Ureter (tissue), 1 donor: ENCODE measurements around the gene SUZ12. TPM values are rescaled to one million over a fixed set of nuclear protein-coding genes. Genes with fewer than 3 reads are reported as not detected.
"Not testable (repeated sequence)": the region's sequence is repeated elsewhere in the genome, so short reads cannot be mapped to it uniquely, and the experiment has no call there.

Experiments used
- DNase-seq: peaks from one replicate; pipeline ENCODE4 v3.0.0-alpha.2; 2020; ENCODE audit warnings: low spot score
- total RNA-seq: library from RNA; stranded (reverse); gene quantifications from one replicate; pipeline ENCODE4 v1.2.4, GENCODE V29; 2023
- donor health status: DM: yes; HTN: yes; CAD: no.

The SUZ12 gene
- total RNA-seq, 1 donor from 2014 or later, result 25.9 TPM

- not testable (repeated sequence) for DNase-seq
Observed at GRCh38 chr17:31951953-31952352, 15.1 kb downstream of the SUZ12 start.

DNA sequence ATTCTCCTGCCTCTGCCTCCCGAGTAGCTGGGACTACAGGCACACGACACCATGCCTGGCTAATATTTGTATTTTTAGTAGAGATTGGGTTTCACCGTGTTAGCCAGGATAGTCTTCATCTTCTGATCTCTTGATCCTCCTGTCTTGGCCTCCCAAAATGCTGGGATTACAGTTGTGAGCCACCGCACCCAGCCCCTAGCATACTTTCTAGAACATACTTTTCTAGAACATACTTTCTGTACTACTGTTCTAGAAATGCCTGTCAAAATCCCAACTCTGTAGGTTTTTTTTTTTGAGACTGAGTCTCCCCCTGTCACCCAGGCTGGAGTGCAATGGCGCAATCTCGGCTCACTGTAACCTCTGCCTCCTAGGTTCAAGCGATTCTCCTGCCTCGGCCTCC lies 27.3 kb downstream of the SUZ12 start:
- DNase-seq, result not testable (repeated sequence)

GRCh38 chr17:31967648-31968047 lies 30.8 kb downstream of the SUZ12 start:
- no peak for DNase-seq

- not testable (repeated sequence) for DNase-seq
Observed at GRCh38 chr17:31970416-31970815, 33.6 kb downstream of the SUZ12 start.

GRCh38 chr17:31974269-31975071 lies 37.7 kb downstream of the SUZ12 start:
- DNase-seq, result not testable (repeated sequence)

GRCh38 chr17:31975391-31975790 lies 38.6 kb downstream of the SUZ12 start:
- DNase-seq, result not testable (repeated sequence)

DNA sequence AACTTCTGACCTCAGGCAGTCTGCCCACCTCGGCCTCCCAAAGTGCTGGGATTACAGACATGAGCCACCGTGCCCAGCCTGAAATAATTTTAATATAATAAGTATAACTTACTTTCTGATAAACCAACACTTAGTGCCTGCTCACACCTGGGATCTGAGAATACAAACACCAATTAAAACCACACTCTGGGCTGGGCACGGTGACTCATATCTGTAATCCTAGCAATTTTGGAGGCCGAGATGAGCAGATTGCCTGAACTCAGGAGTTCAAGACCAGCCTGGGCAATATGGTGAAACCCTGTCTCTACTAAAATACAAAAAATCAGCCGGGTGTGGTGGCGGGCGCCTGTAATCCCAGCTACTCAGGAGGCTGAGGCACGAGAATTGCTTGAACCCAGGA lies 55.0 kb downstream of the SUZ12 start:
- DNase-seq, result not testable (repeated sequence)

GRCh38 chr17:31997005-31997404 lies 60.2 kb downstream of the SUZ12 start:
- DNase-seq, result no peak

DNA sequence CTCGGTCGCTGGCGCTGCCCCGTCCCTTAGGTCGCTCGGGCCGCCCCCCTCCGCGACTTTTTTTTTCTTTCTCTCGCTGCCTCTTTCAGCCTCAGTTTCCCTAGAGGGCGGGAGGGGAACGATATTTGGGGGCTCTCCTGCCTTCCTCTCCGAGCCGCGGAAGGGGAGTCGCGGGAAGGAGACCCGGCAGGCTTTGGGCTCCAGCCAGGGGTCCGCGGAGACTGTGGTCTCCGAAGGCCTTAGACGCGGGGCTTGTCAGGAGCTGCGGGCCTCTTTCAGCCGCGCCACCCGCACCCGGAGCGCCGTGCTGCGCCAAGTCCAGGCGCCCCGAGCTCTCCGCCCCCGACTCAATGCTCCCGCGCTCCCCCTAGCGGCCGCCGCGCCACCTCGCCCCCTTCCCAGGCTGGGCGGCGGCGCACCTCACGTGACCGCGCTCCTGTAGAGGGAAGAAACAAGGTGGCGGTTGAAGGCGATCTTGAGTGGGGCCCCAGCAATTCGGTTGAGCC lies 70.2 kb downstream of the SUZ12 start, which contains the start of gene LRRC37B:
Gene LRRC37B (plus strand): TSS at position 427 of the 506 bp plus-strand sequence. CDS start 14,010 bp downstream, outside the sequence.
- peak; percentile 92 for DNase-seq

DNA sequence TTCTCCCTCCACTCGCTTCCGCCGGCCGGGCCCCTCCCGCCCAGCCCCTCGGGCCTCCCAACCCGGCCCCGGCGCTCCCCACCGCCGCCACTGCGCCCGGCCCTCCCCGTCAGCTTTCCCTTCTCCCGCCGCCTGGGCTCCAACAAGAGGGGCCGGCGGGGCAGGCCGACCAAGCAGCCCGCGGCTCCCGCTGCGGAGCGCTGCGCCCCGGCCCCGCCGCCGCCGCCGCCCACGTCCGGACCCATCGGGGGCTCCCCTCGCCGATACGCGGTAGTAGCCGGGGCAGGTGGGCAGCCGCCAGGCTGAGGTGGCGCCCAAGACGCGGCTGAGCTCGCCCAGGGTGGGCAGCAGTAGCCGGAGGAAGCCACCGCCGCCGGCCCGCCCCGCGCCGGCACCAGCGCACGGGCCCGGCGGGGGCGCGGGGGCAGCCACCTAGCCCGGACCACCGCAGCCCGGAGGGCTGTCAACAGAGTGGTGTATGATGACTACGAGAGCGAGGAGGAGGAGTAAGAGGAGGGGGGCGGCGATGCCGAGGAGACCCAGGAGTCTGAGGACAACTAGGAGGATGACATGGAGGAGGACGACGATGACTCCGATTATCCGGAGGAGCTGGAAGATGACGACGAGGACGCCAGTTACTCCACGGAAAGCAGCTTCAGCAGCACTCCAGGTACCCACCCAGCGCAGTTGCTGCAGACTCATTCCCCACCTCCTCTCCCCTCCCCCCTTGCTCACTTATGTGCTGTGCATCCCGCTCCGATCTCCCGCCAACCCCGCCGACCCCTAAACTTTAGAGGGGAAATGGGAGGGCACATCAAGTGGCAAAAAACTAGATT lies 70.9 kb downstream of the SUZ12 start:
- peak; percentile 51 for DNase-seq

DNA sequence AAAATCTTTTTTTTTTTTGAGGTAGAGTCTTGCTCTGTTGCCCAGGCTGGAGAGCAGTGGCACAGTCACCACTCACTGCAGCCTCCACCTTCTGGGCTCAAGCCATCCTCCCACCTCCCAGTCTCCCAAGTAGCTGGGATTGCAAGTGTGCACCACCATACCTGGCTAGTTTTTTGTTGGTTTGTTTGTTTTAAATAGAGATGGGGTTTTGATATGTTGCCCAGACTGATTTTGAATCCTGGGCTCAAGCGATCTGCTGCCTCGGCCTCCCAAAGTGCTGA lies 72.4 kb downstream of the SUZ12 start:
- no peak for DNase-seq

- DNase-seq, result no peak
Observed at GRCh38 chr17:32010114-32010513, 73.3 kb downstream of the SUZ12 start.

GRCh38 chr17:32015245-32016013 lies 78.6 kb downstream of the SUZ12 start:
- DNase-seq, result no peak

DNA sequence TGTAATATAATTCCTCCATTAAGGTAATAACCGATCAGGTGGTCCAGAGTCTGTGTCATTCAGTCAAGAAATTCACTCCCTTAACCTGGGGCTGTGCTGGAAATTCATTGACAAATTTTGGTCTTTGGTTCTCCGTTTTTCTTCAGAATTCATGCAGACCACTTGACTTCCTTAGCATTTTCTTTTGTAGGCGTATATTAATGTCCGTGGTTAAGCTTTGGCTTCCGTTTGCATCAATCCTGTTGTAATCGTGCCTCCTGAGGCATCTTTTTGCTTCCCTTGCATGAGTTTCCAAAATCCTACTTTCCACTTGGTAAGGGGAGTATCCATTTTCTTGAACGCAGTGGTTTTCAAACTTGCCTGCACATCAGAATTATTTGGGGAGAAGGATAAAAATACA lies 79.4 kb downstream of the SUZ12 start:
- DNase-seq, result no peak

GRCh38 chr17:32019228-32019627 lies 82.4 kb downstream of the SUZ12 start:
- no peak for DNase-seq

GRCh38 chr17:32020943-32021614 lies 84.3 kb downstream of the SUZ12 start:
- no peak for DNase-seq

DNA sequence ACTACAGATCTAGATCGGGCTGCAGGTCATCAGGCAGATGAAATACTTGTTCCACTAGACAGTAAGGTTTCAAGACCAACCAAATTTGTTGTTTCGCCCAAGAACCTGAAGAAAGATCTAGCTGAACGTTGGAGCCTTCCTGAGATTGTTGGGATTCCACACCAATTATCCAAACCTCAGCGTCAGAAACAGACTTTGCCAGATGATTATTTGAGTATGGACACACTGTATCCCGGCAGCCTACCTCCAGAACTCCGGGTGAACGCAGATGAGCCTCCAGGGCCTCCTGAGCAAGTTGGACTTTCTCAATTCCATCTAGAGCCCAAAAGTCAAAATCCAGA lies 84.8 kb downstream of the SUZ12 start:
- DNase-seq, result no peak

DNA sequence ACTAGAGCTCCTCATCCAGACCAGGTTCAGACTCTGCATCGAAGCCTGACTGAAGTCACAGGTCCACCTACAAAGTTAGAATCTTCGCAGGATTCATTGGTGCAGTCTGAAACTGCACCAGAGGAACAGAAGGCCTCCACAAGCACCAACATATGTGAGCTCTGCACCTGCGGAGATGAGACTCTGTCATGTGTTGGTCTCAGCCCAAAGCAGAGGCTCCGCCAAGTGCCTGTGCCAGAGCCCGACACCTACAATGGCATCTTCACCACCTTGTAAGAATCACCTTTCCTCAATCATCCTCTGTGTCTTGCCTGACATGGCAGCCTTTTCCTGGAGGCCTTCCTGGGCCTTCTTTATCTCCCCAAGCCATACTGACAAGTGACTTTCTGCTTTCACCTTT lies 85.7 kb downstream of the SUZ12 start:
- not testable (repeated sequence) for DNase-seq

- not testable (repeated sequence) for DNase-seq
Observed at GRCh38 chr17:32027271-32027670, 90.5 kb downstream of the SUZ12 start.

- no peak for DNase-seq
Observed at GRCh38 chr17:32033223-32033622, 96.4 kb downstream of the SUZ12 start.

GRCh38 chr17:32033812-32034211 lies 97.0 kb downstream of the SUZ12 start:
- DNase-seq, result not testable (repeated sequence)
